DMS53 treated with DMSO at 0.1 percent for 48 hours (cell line): Measurements from ENCODE around the gene RAI1.

Source experiments
- DNase-seq: peaks from one replicate; lab custom pipeline; 2025; ENCODE audit not compliant: unreplicated experiment; lab: John Stamatoyannopoulos, UW

The RAI1 gene

DNA sequence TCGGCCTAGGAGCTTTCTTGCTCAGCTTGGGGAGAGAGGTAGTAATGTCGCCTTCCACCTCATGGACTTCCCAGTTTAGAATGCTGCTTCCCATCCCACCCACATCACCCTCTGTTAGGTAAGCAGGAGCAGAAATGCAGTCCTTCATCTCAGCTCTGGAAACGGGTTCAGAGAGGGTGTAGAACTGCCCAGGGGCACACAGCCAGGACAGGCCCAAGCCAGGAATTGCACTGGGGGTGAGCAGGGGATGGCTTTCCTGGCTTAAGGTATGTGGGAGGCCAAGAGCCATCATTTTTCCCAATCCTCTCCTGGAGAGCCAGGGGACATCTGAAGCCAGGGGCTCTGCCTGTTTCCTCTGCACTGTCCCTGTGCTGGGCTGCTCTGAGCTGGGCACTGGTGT lies 33.6 kb downstream of the RAI1 start:
- no peak for DNase-seq

DNA sequence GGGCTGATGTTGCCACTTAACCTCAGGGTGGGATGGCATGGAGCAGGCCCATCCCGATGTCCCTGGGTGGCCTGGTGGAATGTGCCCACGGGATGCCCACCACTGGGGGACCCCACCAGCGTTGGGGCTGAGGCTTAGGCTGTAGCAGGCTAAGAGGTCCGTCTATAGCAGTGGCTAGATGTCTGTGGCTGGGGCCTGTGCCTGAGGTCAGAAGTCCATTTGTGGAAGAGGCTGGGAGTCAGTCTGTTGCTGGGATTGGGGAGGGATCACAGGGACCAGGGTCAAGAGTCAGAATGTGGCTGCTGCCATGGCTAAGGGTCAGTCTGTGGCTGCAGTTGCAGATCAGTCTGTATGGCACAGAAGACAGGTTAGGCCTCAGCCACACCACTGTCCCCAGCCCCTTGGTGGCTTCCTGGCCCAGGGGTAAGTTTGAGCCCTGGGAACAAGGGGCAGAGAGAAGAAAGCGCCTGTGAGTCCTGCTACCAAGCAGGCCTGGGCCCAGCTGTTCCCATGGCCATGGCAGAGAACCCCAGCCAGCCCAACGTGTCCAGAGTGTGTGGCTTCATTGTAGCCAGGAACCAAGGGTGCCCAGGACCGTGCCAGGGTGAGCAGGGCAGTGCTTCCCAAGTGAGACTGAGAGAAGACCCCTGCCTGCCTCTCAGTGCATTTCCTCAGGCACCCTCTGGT lies 35.7 kb downstream of the RAI1 start:
- no peak for DNase-seq

DNA sequence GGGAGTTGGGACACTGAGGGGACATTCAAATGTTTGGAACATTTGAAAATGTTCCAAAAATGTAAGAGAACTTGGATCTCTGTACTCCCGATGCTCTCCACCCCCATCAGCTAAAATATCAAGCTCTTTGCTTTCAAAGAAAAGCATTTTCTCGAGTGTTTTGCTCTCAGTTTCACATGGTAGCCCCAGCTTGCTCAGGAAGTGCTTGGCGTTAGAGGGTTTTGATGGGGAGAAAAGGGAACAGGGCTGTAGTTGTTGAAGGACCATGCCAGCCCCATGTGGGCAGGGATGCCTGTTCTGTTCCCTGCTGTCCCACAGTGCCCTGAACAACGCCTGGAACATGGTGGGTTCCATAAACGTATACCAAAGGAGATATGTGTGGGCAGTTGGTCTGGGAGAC lies 37.0 kb downstream of the RAI1 start:
- DNase-seq: no peak

- DNase-seq: no peak
Observed at GRCh38 chr17:17719199-17719940, 38.1 kb downstream of the RAI1 start.

- DNase-seq: no peak
Observed at GRCh38 chr17:17719966-17720543, 38.8 kb downstream of the RAI1 start.

GRCh38 chr17:17721140-17721668 lies 39.9 kb downstream of the RAI1 start:
- DNase-seq: no peak

GRCh38 chr17:17722081-17722905 lies 41.0 kb downstream of the RAI1 start:
- no peak for DNase-seq

- no peak for DNase-seq
Observed at GRCh38 chr17:17722906-17723353, 41.7 kb downstream of the RAI1 start.

- DNase-seq: no peak
Observed at GRCh38 chr17:17723354-17724261, 42.4 kb downstream of the RAI1 start.

GRCh38 chr17:17724307-17725010 lies 43.2 kb downstream of the RAI1 start:
- DNase-seq: no peak

DNA sequence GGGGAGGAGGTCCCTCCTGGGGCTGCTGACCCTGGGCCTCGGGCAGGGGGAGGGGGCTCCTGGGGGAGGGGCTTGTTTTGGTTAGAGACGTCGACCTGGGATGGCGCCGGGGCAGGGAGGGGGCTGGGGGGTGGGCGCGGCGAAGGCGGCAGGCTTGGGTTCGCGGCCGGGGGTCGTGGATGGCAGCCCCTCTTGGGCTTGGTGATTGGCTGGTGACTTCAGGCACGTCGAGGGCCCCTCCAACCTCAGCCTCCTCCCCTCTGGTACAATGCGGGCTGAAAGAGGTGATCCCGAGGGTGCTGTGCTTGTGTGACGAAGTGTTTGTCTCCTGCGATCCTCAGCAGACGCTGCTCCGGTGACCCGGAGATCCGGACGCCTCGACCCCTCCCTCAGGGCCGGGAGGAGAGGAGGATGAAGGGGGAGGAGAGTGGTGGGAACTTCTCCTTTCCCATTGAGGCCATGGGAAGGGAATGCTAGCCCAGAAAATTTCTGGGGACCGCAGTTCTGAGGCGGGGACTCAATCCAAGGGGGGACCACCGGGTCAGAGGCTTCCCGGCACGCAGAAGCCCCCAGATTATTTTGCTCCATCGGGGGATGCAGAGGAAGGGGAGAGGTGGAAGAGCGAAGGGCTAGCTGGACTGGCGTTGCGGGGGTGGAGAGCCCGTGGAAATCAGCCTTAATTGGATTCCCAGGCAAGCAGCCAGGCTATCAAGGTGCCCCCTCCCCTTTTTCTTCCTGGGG lies 43.9 kb downstream of the RAI1 start:
- DNase-seq: no peak

DNA sequence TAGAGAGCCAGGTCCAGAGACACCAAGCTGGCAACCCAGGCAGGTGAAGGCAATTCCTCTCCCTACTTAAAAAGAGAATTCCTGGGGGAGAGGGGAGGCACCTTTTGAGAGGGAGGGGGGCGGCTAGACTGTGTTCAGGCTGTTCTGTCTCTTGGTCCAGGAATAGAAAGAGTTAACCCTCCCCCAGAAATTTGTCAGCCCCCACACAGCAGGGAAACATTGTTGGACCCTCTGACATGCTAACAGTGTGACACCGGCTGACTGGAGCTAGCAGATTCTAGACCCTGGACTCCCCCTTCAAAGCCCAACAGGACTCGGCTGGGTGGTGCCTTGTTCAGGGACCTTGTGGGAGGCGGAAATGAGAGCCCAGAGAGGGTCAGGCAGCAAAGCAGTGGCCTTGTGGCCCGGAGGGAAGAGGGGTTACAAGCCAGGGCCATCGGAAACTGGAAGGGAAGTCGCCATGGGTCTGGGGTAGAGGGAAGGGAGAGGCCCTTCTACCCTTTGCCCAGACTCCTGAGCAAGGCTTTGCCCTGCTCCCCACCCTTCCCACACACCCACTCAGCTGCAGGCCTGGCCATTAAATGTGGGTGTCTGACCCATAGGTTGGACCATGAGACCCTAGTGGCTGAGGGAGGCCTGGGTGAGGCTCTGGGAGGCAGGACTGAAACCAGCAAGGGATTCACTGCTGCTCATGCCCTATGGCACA lies 44.6 kb downstream of the RAI1 start:
- no peak for DNase-seq

DNA sequence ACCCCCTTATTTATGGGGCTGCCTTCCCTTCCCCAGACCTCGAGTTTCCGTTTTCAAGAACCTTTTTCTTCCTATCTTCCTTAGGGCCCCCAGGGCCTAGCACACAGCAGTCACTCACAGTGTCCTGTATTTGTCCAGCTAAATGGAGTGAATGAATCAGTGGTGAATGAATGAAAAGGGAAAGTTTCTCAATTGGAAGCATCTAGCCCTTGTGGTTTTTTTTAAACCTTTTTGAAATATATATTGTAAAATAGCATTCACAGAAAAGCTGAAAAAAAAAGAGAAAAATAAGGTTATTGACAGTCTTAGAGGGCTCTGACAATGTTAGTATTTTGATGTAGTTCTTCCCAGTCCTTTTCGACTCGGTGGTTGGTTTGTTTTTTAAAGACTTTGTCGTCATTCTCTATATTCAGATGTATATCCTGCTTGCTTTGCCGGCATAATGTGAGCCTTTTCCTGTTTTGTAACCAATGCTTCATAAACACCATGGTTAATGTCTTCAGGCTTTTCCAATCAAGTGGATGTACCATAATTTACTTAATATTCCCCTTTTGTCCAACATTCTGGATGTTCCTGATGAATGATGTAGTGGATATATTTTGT lies 45.3 kb downstream of the RAI1 start:
- no peak for DNase-seq

- DNase-seq: no peak
Observed at GRCh38 chr17:17727111-17727659, 45.9 kb downstream of the RAI1 start.

GRCh38 chr17:17728146-17728545 lies 46.9 kb downstream of the RAI1 start:
- no peak for DNase-seq

DNA sequence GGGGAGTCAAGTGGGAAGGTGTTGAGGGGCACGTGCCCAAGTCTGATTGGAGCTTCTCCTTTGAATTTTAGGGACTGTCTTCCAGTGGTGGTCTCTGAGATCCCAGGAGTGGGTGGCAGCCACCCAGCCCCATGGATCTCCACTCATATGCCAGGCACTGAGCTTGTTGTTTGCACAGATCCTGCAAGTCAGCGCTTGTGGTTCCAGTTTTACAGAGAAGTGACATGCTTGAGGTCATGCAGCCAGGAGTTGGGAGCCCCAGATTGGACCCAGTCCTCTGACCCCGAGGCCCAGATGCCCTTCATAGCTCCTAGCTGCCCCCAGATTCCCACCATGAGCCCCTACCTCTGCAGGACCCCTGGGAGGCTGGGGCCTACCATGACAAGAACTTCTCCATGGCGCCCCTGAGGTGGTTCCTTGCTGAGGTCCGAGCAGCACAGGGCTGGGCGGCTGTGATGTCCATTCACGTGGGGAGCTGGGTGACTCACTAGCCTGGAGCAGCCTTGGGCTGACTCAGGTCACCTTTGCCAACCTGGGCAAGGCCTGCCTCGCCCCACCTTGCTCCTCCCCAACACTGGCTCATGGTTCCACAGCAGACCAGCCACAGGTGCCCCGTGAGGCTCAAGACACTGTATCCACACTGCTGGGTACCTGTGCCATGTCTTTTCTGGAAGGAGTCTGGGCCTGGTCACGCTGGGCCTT lies 47.4 kb downstream of the RAI1 start:
- no peak for DNase-seq
